ENCODE measurements around the gene OSBPL1A.

DNA sequence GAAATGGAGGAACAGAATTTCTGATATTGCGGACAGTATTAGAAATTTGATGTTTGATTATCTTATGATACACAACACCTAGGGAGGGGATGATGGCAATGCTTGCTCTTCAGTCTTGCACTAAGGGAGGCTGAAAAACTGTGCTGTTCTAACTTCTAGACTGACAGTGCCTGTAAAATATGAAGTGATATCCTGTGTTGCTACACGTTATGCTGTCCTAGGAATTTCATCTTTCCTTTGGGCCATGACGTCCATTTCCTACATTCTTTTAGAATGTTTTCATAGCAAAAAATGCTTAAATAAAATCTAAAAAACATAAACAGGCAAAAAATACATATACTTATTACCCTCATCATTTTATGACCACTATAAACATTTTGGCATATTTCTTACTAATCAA is 55.3 kb downstream of the OSBPL1A start:
- TF ChIP-seq CTCF (IDR thresholded peaks at IDR 0.05): no peak
- no peak for TF ChIP-seq POLR2A (IDR thresholded peaks at IDR 0.05)

Measured in esophagus squamous epithelium (tissue), 4 donors.